MCF 10A (cell line): ENCODE results near the gene MYO3A. TPM values are rescaled to one million over a fixed set of nuclear protein-coding genes. Genes with fewer than 3 reads are reported as not detected.
"Not testable (repeated sequence)": the region's sequence is repeated elsewhere in the genome, so short reads cannot be mapped to it uniquely, and the experiment has no call there.

Experiments used
- BruUV-seq: library from RNA; stranded (reverse); fragments of 400-500 nt; replicated peaks from 2 replicates; lab custom pipeline; 2021; lab: Mats Ljungman, UMichigan
- CTCF ChIA-PET: fragments of 300-600 bp; sonication (Branson Sonifier 250); formaldehyde crosslinking; extraction: SDS; loops from one replicate; lab custom pipeline; 2021; ENCODE audit warnings: antibody characterized with exemption, inconsistent platforms; lab: Yijun Ruan, JAX
- POLR2A ChIA-PET: fragments of 300-600, 350-650 bp; sonication (Branson Sonifier 250); formaldehyde crosslinking; extraction: SDS; loops from one replicate; lab custom pipeline; 2020; ENCODE audit warnings: antibody characterized with exemption, inconsistent platforms; lab: Yijun Ruan, JAX
- DNase-seq: peaks from one replicate; pipeline ENCODE4 v3.0.0-alpha.2; 2018; ENCODE audit not compliant: unreplicated experiment
- H3K27ac Mint-ChIP-seq: one replicate; pipeline ENCODE4 v1.8.0; 2022; ENCODE audit warnings: mild to moderate bottlenecking, low read depth, mixed read lengths; ENCODE audit not compliant: unreplicated experiment
- H3K27me3 Mint-ChIP-seq: one replicate; pipeline ENCODE4 v1.8.0; 2022; ENCODE audit warnings: mixed read lengths; ENCODE audit not compliant: insufficient read depth, unreplicated experiment
- H3K36me3 Mint-ChIP-seq: one replicate; pipeline ENCODE4 v1.8.0; 2022; ENCODE audit warnings: mild to moderate bottlenecking, moderate library complexity, mixed read lengths; ENCODE audit not compliant: insufficient read depth, unreplicated experiment
- H3K4me1 Mint-ChIP-seq: one replicate; pipeline ENCODE4 v1.8.0; 2022; ENCODE audit warnings: mixed read lengths; ENCODE audit not compliant: insufficient read depth, unreplicated experiment
- H3K4me3 Mint-ChIP-seq: one replicate; pipeline ENCODE4 v1.8.0; 2022; ENCODE audit warnings: mild to moderate bottlenecking, moderate library complexity, mixed read lengths; ENCODE audit not compliant: unreplicated experiment
- H3K9me3 Mint-ChIP-seq: one replicate; pipeline ENCODE4 v1.8.0; 2022; ENCODE audit warnings: mixed read lengths; ENCODE audit not compliant: unreplicated experiment
- intact Hi-C: fragments of 100-400 bp; cut with micrococcal nuclease; formaldehyde crosslinking; loops from 2 replicates; pipeline ENCODE4 v1.14.1; 2022
- total RNA-seq: library from RNA; stranded (reverse); gene quantifications from 2 replicates; pipeline ENCODE4 v1.2.3, GENCODE V29; 2022
- TF ChIP-seq, protein P1 (sequence below): fragments of 200-600 bp; IDR thresholded peaks from one replicate; pipeline ENCODE4 v1.8.0; 2022; ENCODE audit warnings: antibody characterized with exemption, mild to moderate bottlenecking; ENCODE audit not compliant: unreplicated experiment

MYO3A gene
- total RNA-seq, 1 experiment from 2014 or later, result not detected

DNA sequence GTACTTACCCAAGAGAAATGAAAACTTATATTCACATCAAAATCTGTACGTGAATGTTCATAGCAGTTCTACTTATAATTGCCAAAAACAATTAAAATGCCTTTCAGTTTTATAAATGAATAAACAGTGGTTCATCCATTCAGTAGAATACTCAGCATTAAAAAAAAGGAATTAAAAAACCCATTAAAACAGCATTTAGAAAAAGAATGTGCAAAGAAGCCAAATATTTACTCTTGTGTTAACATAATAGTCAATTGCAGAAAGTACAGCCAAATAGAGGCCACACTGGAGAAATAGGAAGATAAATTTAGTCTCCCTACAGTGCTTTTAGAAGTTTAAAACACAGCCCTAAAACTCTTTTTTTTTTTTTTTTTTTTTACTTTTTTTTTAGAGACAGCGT lies 54.6 kb downstream of the MYO3A start:
- peaks cover 34% of the 10 kb centered on the region for H3K27me3 Mint-ChIP-seq
- CTCF ChIA-PET, result no interaction called here
- BruUV-seq, result no TSS peak
- TF ChIP-seq, protein P1, sequence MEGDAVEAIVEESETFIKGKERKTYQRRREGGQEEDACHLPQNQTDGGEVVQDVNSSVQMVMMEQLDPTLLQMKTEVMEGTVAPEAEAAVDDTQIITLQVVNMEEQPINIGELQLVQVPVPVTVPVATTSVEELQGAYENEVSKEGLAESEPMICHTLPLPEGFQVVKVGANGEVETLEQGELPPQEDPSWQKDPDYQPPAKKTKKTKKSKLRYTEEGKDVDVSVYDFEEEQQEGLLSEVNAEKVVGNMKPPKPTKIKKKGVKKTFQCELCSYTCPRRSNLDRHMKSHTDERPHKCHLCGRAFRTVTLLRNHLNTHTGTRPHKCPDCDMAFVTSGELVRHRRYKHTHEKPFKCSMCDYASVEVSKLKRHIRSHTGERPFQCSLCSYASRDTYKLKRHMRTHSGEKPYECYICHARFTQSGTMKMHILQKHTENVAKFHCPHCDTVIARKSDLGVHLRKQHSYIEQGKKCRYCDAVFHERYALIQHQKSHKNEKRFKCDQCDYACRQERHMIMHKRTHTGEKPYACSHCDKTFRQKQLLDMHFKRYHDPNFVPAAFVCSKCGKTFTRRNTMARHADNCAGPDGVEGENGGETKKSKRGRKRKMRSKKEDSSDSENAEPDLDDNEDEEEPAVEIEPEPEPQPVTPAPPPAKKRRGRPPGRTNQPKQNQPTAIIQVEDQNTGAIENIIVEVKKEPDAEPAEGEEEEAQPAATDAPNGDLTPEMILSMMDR, result no peak
- no peak overlapping the region for H3K4me3 Mint-ChIP-seq
- intact Hi-C loops, result no loop called here
- no peak overlapping the region for H3K27ac Mint-ChIP-seq
- H3K36me3 Mint-ChIP-seq, result no peaks in the 10 kb centered on the region
- H3K9me3 Mint-ChIP-seq, result no peaks in the 10 kb centered on the region
- DNase-seq, result no peak
- no peaks in the 10 kb centered on the region for H3K4me1 Mint-ChIP-seq
- POLR2A ChIA-PET, result no interaction called here

DNA sequence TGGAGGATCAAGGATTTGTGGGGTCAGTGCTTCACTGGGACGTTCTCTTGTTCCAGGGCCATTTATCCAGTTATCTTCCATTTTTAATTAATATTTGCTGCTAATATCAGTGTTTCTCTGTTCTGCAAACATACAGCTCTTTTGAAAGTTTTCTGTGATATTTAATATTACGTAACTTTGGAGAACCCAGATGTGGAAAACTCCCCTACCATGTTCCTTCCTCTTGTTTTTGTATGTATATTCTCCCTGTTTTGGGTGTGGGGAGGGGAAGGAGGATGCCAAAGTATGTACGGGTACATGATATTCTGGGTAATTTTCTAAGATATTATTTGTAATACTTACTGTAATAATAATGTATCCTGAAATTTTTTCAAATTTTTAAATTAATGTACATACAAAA lies 55.9 kb downstream of the MYO3A start:
- Mint-ChIP-seq H3K27ac (no peak overlapping the region), H3K27me3 (peaks cover 23% of the 10 kb centered on the region), H3K9me3 (no peaks in the 10 kb centered on the region), H3K4me1 (no peaks in the 10 kb centered on the region), H3K4me3 (no peak overlapping the region), H3K36me3 (no peaks in the 10 kb centered on the region)
- CTCF ChIA-PET, result no interaction called here
- POLR2A ChIA-PET, result no interaction called here
- DNase-seq, result no peak
- BruUV-seq, result no TSS peak
- intact Hi-C loops, result no loop called here
- TF ChIP-seq, protein P1, result no peak

DNA sequence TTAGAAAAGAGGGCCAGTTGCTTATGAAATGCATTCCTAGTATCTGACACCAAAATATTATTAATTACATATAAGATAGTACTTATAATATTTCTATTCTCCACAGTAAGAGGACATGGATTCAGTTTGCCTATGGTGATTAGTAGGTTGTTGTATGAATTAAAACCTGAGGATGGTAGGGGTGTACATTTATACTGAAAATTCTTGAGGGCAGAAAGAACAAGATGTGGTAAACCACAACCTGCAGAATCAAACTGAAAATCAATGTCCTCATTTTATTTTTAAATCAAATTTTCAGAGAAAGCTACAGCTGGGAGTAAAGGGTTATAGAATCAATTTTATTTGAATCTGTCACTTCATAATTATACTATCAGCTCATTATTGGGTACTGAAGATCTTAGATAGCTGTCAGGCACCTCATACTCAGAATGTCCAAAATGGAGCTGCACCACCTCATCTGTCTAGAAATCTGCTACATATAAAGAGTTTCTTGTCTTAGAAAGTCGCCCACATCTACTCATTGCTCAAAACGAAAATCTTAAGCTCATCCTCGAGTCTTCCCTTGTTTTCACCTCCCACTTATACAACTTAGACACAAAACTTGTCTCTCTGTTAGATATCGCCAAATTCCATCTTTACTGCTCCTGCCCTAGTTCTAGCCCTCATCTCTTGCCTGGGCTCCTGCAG lies 65.4 kb downstream of the MYO3A start:
- intact Hi-C loops, result no loop called here
- Mint-ChIP-seq H3K36me3 (no peaks in the 10 kb centered on the region), H3K4me1 (no peaks in the 10 kb centered on the region), H3K9me3 (no peaks in the 10 kb centered on the region), H3K4me3 (no peak overlapping the region), H3K27me3 (peaks cover 28% of the 10 kb centered on the region), H3K27ac (no peak overlapping the region)
- CTCF ChIA-PET, result interaction anchor here (0.6 to 1.3 kb wide), 2 partner anchors 50 to 124 kb away, joined by 3 to 4 read pairs; no protein-coding TSS in a partner anchor
- POLR2A ChIA-PET, result no interaction called here
- TF ChIP-seq, protein P1, result no peak
- no TSS peak for BruUV-seq
- DNase-seq, result no peak

DNA sequence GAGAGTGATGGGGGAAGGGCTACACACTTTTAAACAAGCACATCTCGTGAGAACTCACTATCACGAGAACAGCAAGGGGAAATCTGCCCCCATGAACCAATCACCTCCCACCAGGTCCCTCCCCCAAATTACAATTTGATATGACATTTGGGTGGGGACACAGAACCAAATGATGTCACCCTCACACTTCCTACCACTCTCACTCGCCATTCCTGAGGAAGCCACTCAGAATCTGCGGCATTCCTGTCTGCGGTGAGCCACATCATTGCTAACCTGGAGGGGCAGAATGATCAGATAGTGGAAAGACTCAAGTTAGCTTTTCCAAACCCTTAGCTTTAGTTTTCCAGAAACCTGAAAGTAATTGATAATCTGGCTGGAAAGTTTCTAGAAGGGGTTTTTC lies 66.9 kb downstream of the MYO3A start:
- POLR2A ChIA-PET, result no interaction called here
- DNase-seq, result no peak
- intact Hi-C loops, result no loop called here
- Mint-ChIP-seq H3K9me3 (no peaks in the 10 kb centered on the region), H3K36me3 (no peaks in the 10 kb centered on the region), H3K4me1 (no peaks in the 10 kb centered on the region), H3K4me3 (no peak overlapping the region), H3K27ac (no peak overlapping the region), H3K27me3 (peaks cover 43% of the 10 kb centered on the region)
- TF ChIP-seq, protein P1, result no peak
- CTCF ChIA-PET, result no interaction called here
- no TSS peak for BruUV-seq

DNA sequence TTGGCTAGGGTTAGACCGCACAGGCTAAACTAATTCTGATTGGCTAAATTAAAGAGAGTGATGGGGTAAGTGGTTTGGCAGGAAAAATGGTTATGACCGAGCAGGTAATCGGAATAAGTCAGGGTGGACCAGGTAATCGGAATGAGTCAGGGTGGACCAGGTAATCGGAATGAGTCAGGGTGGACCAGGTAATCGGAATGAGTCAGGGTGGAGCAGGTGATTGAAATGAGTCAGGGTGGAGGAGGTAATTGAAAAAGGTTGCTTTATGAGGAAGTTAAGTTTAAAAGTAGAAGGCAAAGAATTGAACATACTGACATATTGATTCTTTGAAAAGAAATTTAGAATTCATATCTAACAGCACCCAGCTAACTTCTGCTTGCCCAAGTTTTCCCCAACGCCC lies 68.4 kb downstream of the MYO3A start:
- POLR2A ChIA-PET, CTCF ChIA-PET, H3K4me1 Mint-ChIP-seq, intact Hi-C loops, BruUV-seq, H3K27ac Mint-ChIP-seq, H3K9me3 Mint-ChIP-seq, H3K4me3 Mint-ChIP-seq, DNase-seq, H3K36me3 Mint-ChIP-seq: not testable (repeated sequence)
- peaks cover 45% of the 10 kb centered on the region for H3K27me3 Mint-ChIP-seq
